KMS-11 (cell line): ENCODE results near the gene MYO5C.

Source experiments
- H2AFZ ChIP-seq: fragments of 200-600 bp; sonication (generic); 2 replicates; pipeline ENCODE4 v1.6.1; 2016; ENCODE audit warnings: antibody characterized with exemption, mixed run types, low read depth
- H3K27ac ChIP-seq: fragments of 200-600 bp; sonication (generic); 2 replicates; pipeline ENCODE4 v1.6.1; 2016; ENCODE audit warnings: mild to moderate bottlenecking, mixed run types
- H3K27me3 ChIP-seq: fragments of 200-600 bp; sonication (generic); 2 replicates; pipeline ENCODE4 v1.6.1; 2017; ENCODE audit warnings: mild to moderate bottlenecking, low read depth, mixed run types, moderate library complexity; ENCODE audit not compliant: insufficient read depth
- H3K36me3 ChIP-seq: fragments of 200-600 bp; sonication (generic); 2 replicates; pipeline ENCODE4 v1.6.1; 2017; ENCODE audit warnings: mild to moderate bottlenecking, mixed run types; ENCODE audit not compliant: insufficient read depth
- H3K4me1 ChIP-seq: fragments of 200-600 bp; sonication (generic); 2 replicates; pipeline ENCODE4 v1.6.1; 2016; ENCODE audit warnings: mild to moderate bottlenecking, low read depth, mixed run types; ENCODE audit not compliant: poor library complexity, severe bottlenecking
- H3K4me2 ChIP-seq: fragments of 200-600 bp; sonication (generic); 2 replicates; pipeline ENCODE4 v1.7.0; 2016; ENCODE audit warnings: mild to moderate bottlenecking, mixed run types
- H3K4me3 ChIP-seq: fragments of 200-600 bp; sonication (generic); IDR thresholded peaks from 2 replicates; pipeline ENCODE4 v1.6.1; 2017; ENCODE audit warnings: low read depth, low read length, mixed read lengths; ENCODE audit not compliant: insufficient read depth
- H3K79me2 ChIP-seq: fragments of 200-600 bp; sonication (generic); 2 replicates; pipeline ENCODE4 v1.6.1; 2016; ENCODE audit warnings: low read depth, mixed run types; ENCODE audit not compliant: insufficient read depth
- H3K9ac ChIP-seq: fragments of 200-600 bp; sonication (generic); 2 replicates; pipeline ENCODE4 v1.6.1; 2016; ENCODE audit warnings: mild to moderate bottlenecking, mixed run types
- H4K20me1 ChIP-seq: fragments of 200-600 bp; sonication (generic); 2 replicates; pipeline ENCODE4 v1.6.1; 2016; ENCODE audit warnings: mild to moderate bottlenecking, mixed run types; ENCODE audit not compliant: insufficient read depth
- CTCF ChIP-seq: fragments of 200-600 bp; sonication (generic); conservative IDR thresholded peaks from 2 replicates; pipeline ENCODE4 v1.6.1; 2017; ENCODE audit warnings: low read depth, mild to moderate bottlenecking, antibody characterized with exemption, low read length, moderate library complexity, mixed read lengths

The MYO5C gene

GRCh38 chr15:52255008-52255407 is 40.6 kb downstream of the MYO5C start:
- Histone ChIP-seq H2AFZ (no peak overlapping the region), H3K79me2 (no peaks in the 10 kb centered on the region), H3K27ac (no peak overlapping the region), H3K36me3 (no peaks in the 10 kb centered on the region), H3K4me2 (no peak overlapping the region), H3K9ac (no peak overlapping the region), H3K4me1 (peaks cover 21% of the 10 kb centered on the region), H4K20me1 (no peaks in the 10 kb centered on the region), H3K4me3 (no peak overlapping the region), H3K27me3 (no peaks in the 10 kb centered on the region)
- no peak for TF ChIP-seq CTCF

GRCh38 chr15:52254391-52254790 is 41.2 kb downstream of the MYO5C start:
- Histone ChIP-seq H3K79me2 (no peaks in the 10 kb centered on the region), H3K27me3 (no peaks in the 10 kb centered on the region), H3K36me3 (no peaks in the 10 kb centered on the region), H4K20me1 (no peaks in the 10 kb centered on the region), H3K27ac (no peak overlapping the region), H3K4me2 (no peak overlapping the region), H3K4me3 (no peak overlapping the region), H3K9ac (no peak overlapping the region), H2AFZ (no peak overlapping the region), H3K4me1 (peaks cover 21% of the 10 kb centered on the region)
- TF ChIP-seq CTCF = 0 out of 2 replicates have a peak, but pooled peaks have one; percentile 32

DNA sequence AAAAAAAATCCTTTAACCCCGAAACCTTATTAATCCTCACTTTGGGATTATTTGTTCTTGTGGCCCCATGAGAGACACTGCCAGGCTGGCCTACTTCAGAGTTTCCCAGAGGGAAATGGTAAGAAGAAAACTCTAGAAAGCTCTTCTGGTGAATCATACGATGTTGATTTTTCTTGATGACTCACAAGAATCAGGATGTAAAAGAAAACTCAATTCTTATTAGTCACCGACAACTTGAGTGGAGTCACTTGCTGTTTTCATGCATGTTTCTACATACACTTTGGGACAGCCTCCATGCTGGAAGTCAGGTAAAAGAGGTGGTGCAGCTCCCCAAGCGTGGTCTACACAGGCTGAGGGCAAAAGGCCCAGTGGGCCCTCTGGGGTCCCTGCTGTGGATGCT is 42.8 kb downstream of the MYO5C start:
- H3K4me1 ChIP-seq = peaks cover 14% of the 10 kb centered on the region
- no peak overlapping the region for H2AFZ ChIP-seq
- H3K27ac ChIP-seq = no peak overlapping the region
- no peak overlapping the region for H3K4me3 ChIP-seq
- no peaks in the 10 kb centered on the region for H3K36me3 ChIP-seq
- no peaks in the 10 kb centered on the region for H4K20me1 ChIP-seq
- no peak overlapping the region for H3K4me2 ChIP-seq
- no peak for TF ChIP-seq CTCF
- no peaks in the 10 kb centered on the region for H3K27me3 ChIP-seq
- no peak overlapping the region for H3K9ac ChIP-seq
- no peaks in the 10 kb centered on the region for H3K79me2 ChIP-seq

- H3K4me2 ChIP-seq = no peak overlapping the region
- H3K4me3 ChIP-seq = no peak overlapping the region
- TF ChIP-seq CTCF = no peak
- H3K27ac ChIP-seq = no peak overlapping the region
- no peak overlapping the region for H2AFZ ChIP-seq
- no peaks in the 10 kb centered on the region for H4K20me1 ChIP-seq
- no peaks in the 10 kb centered on the region for H3K36me3 ChIP-seq
- peaks cover 10% of the 10 kb centered on the region for H3K4me1 ChIP-seq
- no peaks in the 10 kb centered on the region for H3K27me3 ChIP-seq
- H3K9ac ChIP-seq = no peak overlapping the region
- no peaks in the 10 kb centered on the region for H3K79me2 ChIP-seq
These were observed 44.3 kb downstream of the MYO5C start for GRCh38 chr15:52251144-52251860.
